Lung (tissue), 16 donors: ENCODE data around the gene PEAR1. TPM values are rescaled to one million over a fixed set of nuclear protein-coding genes. Genes with fewer than 3 reads are reported as not detected.
A peak's percentile ranks its signal among the peaks of the same experiment; 100 is the strongest.

Source experiments
- ATAC-seq: fragments of 200-7000 bp; cut with Tn5 transposase; one replicate; pipeline ENCODE4 v1.9.1; 2020; ENCODE audit warnings: moderate number of reproducible peaks; ENCODE audit not compliant: insufficient read depth, low FRiP score
- DNase-seq, 3 donors: peaks; one replicate each; pipeline ENCODE4 v3.0.0-alpha.2; 2013 to 2017
- H3K27ac ChIP-seq, 2 donors: one replicate each; pipeline ENCODE4 v1.5.1; 2013; ENCODE audit warnings: mild to moderate bottlenecking in 2 of 2, moderate library complexity in 2 of 2, control low read depth in 1 of 2, inconsistent platforms in 1 of 2, low read depth in 1 of 2, low read length in 1 of 2
- H3K27me3 ChIP-seq, 3 donors: one replicate each; pipeline ENCODE4 v1.5.1; 2013; ENCODE audit warnings: low read length in 2 of 3; ENCODE audit not compliant: control insufficient read depth in 3 of 3, insufficient read depth in 3 of 3
- H3K36me3 ChIP-seq, 4 donors: one replicate each; pipeline ENCODE4 v1.5.1; 2013; ENCODE audit warnings: low read length in 4 of 4, mild to moderate bottlenecking in 1 of 4, moderate library complexity in 1 of 4; ENCODE audit not compliant: control insufficient read depth in 4 of 4, insufficient read depth in 4 of 4
- H3K4me1 ChIP-seq, 5 donors: one replicate each; pipeline ENCODE4 v1.5.1; 2013; ENCODE audit warnings: low read length in 5 of 5, mild to moderate bottlenecking in 2 of 5, moderate library complexity in 1 of 5; ENCODE audit not compliant: control insufficient read depth in 5 of 5, insufficient read depth in 5 of 5
- H3K4me3 ChIP-seq: one replicate; pipeline ENCODE4 v1.5.1; 2013; ENCODE audit warnings: mild to moderate bottlenecking, control low read depth, moderate library complexity
- H3K9ac ChIP-seq, 2 donors: one replicate each; pipeline ENCODE4 v1.5.1; 2013; ENCODE audit warnings: low read length in 2 of 2, control low read depth in 1 of 2; ENCODE audit not compliant: insufficient read depth in 1 of 2
- H3K9me3 ChIP-seq, 4 donors: one replicate each; pipeline ENCODE4 v1.5.1; 2013; ENCODE audit warnings: low read length in 3 of 4, mild to moderate bottlenecking in 1 of 4, moderate library complexity in 1 of 4; ENCODE audit not compliant: control insufficient read depth in 4 of 4, insufficient read depth in 3 of 4
- WGBS, 2 donors: extraction: QIAGEN DNeasy Blood & Tissue Kit; methylation state at CpG; one replicate each; pipeline ENCODE4 v1.1.7; 2013; 5-methylcytosine and 5-hydroxymethylcytosine counted together
- long read RNA-seq, 5 donors: transcript quantifications; one replicate each; lab custom pipeline, GENCODE V29; 2026
- polyA plus RNA-seq, 2 donors: library from polyadenylated mRNA; stranded (reverse); fragments of 200-250 nt; gene quantifications; one replicate each; pipeline ENCODE4 v1.2.1, GENCODE V29; 2013
- total RNA-seq, 2 donors: library from RNA; depleted of rRNA in 1 of 2; stranded (reverse); fragments of >200 nt in 1 of 2; gene quantifications; one replicate each; pipeline ENCODE4 v1.2.1, GENCODE V29; 2014 to 2021
- TF ChIP-seq, protein P1 (sequence below): IDR thresholded peaks from 2 replicates; pipeline ENCODE4 v1.5.1; 2012; ENCODE audit warnings: mild to moderate bottlenecking; ENCODE audit errors: control extremely low read depth, extremely low read depth
- donor health status: control.
- donor health status: control.
- donor health status: Bipolar disorder and iron deficiency.
- donor health status: healthy.
- donor health status: DM: yes; HTN: yes; CAD: no.

PEAR1 gene, protein sequence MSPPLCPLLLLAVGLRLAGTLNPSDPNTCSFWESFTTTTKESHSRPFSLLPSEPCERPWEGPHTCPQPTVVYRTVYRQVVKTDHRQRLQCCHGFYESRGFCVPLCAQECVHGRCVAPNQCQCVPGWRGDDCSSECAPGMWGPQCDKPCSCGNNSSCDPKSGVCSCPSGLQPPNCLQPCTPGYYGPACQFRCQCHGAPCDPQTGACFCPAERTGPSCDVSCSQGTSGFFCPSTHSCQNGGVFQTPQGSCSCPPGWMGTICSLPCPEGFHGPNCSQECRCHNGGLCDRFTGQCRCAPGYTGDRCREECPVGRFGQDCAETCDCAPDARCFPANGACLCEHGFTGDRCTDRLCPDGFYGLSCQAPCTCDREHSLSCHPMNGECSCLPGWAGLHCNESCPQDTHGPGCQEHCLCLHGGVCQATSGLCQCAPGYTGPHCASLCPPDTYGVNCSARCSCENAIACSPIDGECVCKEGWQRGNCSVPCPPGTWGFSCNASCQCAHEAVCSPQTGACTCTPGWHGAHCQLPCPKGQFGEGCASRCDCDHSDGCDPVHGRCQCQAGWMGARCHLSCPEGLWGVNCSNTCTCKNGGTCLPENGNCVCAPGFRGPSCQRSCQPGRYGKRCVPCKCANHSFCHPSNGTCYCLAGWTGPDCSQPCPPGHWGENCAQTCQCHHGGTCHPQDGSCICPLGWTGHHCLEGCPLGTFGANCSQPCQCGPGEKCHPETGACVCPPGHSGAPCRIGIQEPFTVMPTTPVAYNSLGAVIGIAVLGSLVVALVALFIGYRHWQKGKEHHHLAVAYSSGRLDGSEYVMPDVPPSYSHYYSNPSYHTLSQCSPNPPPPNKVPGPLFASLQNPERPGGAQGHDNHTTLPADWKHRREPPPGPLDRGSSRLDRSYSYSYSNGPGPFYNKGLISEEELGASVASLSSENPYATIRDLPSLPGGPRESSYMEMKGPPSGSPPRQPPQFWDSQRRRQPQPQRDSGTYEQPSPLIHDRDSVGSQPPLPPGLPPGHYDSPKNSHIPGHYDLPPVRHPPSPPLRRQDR
- total RNA-seq, result 10 to 100 TPM; 15.1 to 15.3 TPM
- polyA plus RNA-seq, result 10 to 100 TPM in 1 of 2 donors, 1 to 10 TPM in 1; 7.6 to 10.7 TPM
- long read RNA-seq, donor 1, partial matches to known transcripts, result 55 of 59 reads
- long read RNA-seq, donor 1, other reads (novel, unspliced or antisense), result 0 of 59 reads
- long read RNA-seq, donor 2, result 0 reads
- long read RNA-seq, donor 3, result 0 reads
- long read RNA-seq, donor 4, partial matches to known transcripts, result 43 of 43 reads
- long read RNA-seq, donor 4, other reads (novel, unspliced or antisense), result 0 of 43 reads
- long read RNA-seq, donor 5, full-length matches to known transcripts, result 1 of 15 reads
- long read RNA-seq, donor 5, partial matches to known transcripts, result 14 of 15 reads
- long read RNA-seq, donor 5, other reads (novel, unspliced or antisense), result 0 of 15 reads

DNA sequence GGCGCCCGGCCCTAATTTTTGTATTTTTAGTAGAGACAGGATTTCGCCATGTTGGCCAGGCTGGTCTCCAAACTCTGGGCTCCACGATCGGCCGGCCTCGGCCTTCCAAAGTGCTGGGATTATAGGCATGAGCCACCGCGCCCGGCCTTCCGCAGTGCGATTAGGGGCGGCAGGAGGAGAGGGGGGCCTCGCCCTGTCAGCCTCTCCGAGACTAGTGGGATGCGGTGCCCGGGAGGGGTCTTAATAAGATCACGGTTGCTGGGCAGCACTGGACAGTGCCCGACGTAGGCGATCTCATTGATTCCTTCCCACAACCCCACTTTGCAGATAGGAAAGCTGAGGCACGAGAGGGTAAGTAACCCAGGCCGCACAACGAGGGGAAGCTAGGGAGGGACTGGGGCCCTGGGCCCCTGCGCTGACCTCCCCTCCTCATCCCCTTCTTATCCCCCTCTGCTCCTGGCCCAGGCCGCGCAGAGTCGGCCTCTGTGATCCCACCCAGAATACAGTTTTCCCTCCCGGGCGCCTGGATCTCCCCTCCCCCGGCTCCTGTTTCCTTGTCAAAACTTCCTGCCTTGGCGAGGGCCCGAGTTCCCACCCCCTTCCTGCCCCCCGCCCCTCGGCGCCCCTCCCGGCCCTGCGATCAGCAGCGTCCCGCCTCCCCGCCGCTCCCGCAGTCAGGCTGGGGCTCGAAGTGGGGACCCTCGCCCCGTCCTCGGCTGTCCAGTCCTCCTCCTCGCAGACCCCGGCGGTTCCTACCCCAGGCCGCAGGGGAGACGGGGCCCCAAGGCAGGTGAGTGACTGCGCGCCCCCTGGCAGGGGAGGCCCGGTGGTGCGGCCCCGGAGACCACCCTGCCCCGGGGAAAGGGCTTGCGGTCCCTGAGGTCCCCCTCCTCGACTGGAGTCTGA lies at the start of gene PEAR1:
Gene PEAR1 (plus strand): TSS at position 671 of the 906 bp plus-strand sequence. CDS start 10,209 bp downstream, outside the sequence.
- Histone ChIP-seq H3K9ac (peak within 1 kb of the TSS in 1 of 2 donors; percentile 63), H3K27ac (peak within 1 kb of the TSS; percentile 71 to 92), H3K36me3 (no peaks in the 10 kb centered on the region), H3K4me3 (peak within 1 kb of the TSS; percentile 66), H3K4me1 (peaks cover 0 to 44% (median 10%) of the 10 kb centered on the region in 5 donors), H3K9me3 (no peaks in the 10 kb centered on the region), H3K27me3 (peaks cover 0 to 8% (median 0%) of the 10 kb centered on the region in 3 donors)
- 8 to 15% methylated on average over 52 to 60 of the region's 60 CpGs for WGBS, 2 donors
- DNase-seq, result peak; percentile 86 to 92 (median 87)
- no peak for ATAC-seq
- TF ChIP-seq, protein P1, sequence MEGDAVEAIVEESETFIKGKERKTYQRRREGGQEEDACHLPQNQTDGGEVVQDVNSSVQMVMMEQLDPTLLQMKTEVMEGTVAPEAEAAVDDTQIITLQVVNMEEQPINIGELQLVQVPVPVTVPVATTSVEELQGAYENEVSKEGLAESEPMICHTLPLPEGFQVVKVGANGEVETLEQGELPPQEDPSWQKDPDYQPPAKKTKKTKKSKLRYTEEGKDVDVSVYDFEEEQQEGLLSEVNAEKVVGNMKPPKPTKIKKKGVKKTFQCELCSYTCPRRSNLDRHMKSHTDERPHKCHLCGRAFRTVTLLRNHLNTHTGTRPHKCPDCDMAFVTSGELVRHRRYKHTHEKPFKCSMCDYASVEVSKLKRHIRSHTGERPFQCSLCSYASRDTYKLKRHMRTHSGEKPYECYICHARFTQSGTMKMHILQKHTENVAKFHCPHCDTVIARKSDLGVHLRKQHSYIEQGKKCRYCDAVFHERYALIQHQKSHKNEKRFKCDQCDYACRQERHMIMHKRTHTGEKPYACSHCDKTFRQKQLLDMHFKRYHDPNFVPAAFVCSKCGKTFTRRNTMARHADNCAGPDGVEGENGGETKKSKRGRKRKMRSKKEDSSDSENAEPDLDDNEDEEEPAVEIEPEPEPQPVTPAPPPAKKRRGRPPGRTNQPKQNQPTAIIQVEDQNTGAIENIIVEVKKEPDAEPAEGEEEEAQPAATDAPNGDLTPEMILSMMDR, result no peak

DNA sequence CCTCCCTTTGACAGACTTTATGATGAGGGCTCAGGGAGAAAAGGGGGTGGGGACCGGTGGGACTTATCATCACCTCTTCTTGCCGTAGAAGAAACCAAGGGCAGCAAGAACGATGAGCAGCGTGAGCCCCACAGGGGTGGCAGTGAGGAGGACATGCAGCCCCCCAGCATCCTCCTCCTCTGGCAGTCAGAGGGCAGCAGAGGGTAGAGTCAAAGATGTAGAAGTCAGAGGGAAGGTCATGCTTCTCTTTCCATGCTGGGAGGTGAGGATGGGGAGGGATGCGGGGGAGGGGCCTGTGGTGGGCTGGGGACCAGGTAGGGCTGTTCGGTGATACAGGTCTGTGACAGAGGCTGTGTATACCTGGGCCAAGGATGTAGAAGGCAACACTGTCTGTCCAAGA lies 49.4 kb upstream of the PEAR1 start:
- peaks cover 0 to 8% (median 4%) of the 10 kb centered on the region in 5 donors for H3K4me1 ChIP-seq
- DNase-seq, result no peak
- 50 to 51% methylated on average over 6 of the region's 6 CpGs for WGBS, 2 donors
- peaks cover 0 to 75% (median 55%) of the 10 kb centered on the region in 3 donors for H3K27me3 ChIP-seq
- no peak for ATAC-seq
- no peak overlapping the region for H3K9ac ChIP-seq
- H3K36me3 ChIP-seq, result no peaks in the 10 kb centered on the region
- peaks cover 0 to 2% (median 0%) of the 10 kb centered on the region in 4 donors for H3K9me3 ChIP-seq
- no peak overlapping the region for H3K27ac ChIP-seq
- H3K4me3 ChIP-seq, result no peak overlapping the region
- TF ChIP-seq, protein P1, result no peak

DNA sequence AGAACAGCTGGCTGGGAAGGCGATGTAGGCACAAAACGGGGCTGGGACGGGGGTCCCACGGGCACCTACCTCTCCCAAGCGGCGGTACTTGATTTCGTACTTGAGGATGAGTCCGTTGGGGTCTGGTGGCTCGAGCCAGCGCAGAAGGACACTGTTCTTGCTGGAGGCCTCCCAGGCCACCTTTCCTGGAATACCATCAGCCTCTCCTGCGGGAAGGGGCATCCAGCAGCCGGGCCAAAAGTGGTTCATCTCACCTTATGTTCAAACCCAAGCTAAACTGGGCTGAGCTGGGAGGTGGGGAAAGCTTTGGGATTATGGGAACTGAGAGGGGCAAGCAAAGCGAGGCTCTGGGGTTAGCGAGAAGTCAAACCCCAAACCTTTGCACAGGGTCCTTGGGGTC lies 48.9 kb upstream of the PEAR1 start:
- 16 to 23% methylated on average over 14 of the region's 14 CpGs for WGBS, 2 donors
- Histone ChIP-seq H3K27me3 (peaks cover 3 to 81% (median 58%) of the 10 kb centered on the region in 3 donors), H3K27ac (no peak overlapping the region), H3K9me3 (peaks cover 0 to 2% (median 0%) of the 10 kb centered on the region in 4 donors), H3K36me3 (no peaks in the 10 kb centered on the region), H3K4me3 (no peak overlapping the region), H3K9ac (no peak overlapping the region), H3K4me1 (peaks cover 0 to 9% (median 4%) of the 10 kb centered on the region in 5 donors)
- TF ChIP-seq, protein P1, result no peak
- DNase-seq (no peak), ATAC-seq (no peak)
